Sigmoid colon (tissue), 4 donors: ENCODE data around the gene PCBP3.

Experiments used
- CTCF ChIP-seq, 4 experiments: fragments of 450-650 bp in 3 of 4; fragments of 200-600 bp in 1 of 4; IDR thresholded peaks; one replicate each; pipeline ENCODE4 v1.5.1; 2016 to 2019; ENCODE audit warnings: antibody characterized with exemption in 4 of 4, mild to moderate bottlenecking in 3 of 4, moderate library complexity in 2 of 4
- EP300 ChIP-seq, 4 donors: sonication (generic); formaldehyde crosslinking; IDR thresholded peaks; one replicate each; pipeline ENCODE4 v1.6.1; 2017; ENCODE audit warnings: antibody characterized with exemption in 4 of 4
- POLR2A ChIP-seq, 2 donors: fragments of 450-650 bp; IDR thresholded peaks; one replicate each; pipeline ENCODE4 v1.6.1; 2016; ENCODE audit warnings: antibody characterized with exemption in 2 of 2, mild to moderate bottlenecking in 2 of 2, moderate library complexity in 2 of 2
- POLR2AphosphoS5 ChIP-seq, 4 donors: sonication (generic); formaldehyde crosslinking; IDR thresholded peaks; one replicate each; pipeline ENCODE4 v1.6.1; 2017; ENCODE audit warnings: antibody characterized with exemption in 4 of 4

DNA sequence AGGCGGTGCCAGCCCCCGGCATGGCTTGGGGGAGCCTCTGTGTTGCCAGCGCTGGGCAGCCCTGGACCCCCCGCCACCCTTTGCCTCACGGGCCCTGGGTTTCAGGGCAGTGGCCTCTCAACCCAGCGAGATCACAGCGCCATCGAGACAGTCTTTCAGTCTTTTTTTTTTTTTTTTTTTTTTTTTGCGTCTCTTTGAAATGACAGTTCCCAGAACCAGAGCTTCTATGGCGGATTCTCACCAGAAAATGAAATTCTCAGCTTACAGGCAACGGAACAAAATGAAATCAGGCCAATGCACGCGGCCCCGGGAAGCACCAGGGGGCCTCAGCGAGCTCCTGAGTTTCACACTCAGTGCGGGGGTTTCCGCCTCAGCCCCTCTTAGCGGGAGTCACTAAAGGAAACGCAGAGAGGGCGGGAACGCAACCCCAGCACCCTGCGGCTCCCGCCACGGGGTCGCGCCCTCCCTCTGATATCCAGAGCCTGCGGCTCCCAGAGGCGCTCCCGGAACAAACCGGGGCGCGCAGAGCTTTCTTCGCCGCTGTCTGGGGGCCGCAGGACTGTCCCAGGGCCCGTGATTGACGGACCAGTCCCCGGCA, 330.0 kb downstream of the PCBP3 start:
- TF ChIP-seq EP300 (IDR thresholded peaks at IDR 0.05) (peak in 1 of 4 donors; percentile 10), CTCF (IDR thresholded peaks at IDR 0.05) (peak in 3 of 4 experiments; percentile 65 to 72 (median 71)), POLR2A (IDR thresholded peaks at IDR 0.05) (peak in 1 of 2 donors; percentile 19), POLR2AphosphoS5 (IDR thresholded peaks at IDR 0.05) (peak; percentile 44 to 69 (median 55))
